Measurements from ENCODE around the gene PNN.

- TF ChIP-seq CTCF (optimal IDR thresholded peaks at IDR 0.05 in 1 of 3, IDR thresholded peaks at IDR 0.05 in 1 of 3, conservative IDR thresholded peaks at IDR 0.05 in 1 of 3; ENCODE audit: extremely low read depth in 1 of 3, insufficient read depth in 2 of 3, low read length in 3 of 3) (no peak), EZH2 (IDR thresholded peaks at IDR 0.05; ENCODE audit: low read length) (no peak)
Measured at GRCh38 chr14:39154594-39155189, 20.4 kb upstream of the PNN start.

Measured in keratinocyte (primary cell).